ENCODE data around the gene SNX2.

The SNX2 gene

DNA sequence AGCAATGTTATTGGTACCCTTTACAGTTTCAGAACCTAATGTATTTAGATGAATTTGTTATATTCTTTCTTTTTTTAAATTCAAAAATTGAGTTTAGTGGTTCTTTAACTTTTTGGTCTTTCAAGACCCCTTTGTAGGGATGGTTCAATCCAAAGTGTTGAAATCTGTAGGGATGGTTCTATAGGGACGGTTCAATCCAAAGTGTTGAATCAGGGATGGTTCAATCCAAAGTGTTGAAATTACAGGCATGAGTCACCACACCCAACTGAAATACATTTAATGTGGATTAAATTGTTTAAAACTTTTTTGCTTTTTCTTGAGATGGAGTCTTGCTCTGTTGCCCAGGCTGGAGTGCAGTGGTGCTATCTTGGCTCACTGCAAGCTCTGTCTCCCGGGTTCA lies 30.6 kb downstream of the SNX2 start:
- DNase-seq (ENCODE audit: low read depth), result peak; percentile 53
- TF ChIP-seq, protein P1, sequence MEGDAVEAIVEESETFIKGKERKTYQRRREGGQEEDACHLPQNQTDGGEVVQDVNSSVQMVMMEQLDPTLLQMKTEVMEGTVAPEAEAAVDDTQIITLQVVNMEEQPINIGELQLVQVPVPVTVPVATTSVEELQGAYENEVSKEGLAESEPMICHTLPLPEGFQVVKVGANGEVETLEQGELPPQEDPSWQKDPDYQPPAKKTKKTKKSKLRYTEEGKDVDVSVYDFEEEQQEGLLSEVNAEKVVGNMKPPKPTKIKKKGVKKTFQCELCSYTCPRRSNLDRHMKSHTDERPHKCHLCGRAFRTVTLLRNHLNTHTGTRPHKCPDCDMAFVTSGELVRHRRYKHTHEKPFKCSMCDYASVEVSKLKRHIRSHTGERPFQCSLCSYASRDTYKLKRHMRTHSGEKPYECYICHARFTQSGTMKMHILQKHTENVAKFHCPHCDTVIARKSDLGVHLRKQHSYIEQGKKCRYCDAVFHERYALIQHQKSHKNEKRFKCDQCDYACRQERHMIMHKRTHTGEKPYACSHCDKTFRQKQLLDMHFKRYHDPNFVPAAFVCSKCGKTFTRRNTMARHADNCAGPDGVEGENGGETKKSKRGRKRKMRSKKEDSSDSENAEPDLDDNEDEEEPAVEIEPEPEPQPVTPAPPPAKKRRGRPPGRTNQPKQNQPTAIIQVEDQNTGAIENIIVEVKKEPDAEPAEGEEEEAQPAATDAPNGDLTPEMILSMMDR (conservative IDR thresholded peaks at IDR 0.05; ENCODE audit: low read length), result no peak
- H3K4me3 ChIP-seq (ENCODE audit: low read length), result no peak overlapping the region

DNA sequence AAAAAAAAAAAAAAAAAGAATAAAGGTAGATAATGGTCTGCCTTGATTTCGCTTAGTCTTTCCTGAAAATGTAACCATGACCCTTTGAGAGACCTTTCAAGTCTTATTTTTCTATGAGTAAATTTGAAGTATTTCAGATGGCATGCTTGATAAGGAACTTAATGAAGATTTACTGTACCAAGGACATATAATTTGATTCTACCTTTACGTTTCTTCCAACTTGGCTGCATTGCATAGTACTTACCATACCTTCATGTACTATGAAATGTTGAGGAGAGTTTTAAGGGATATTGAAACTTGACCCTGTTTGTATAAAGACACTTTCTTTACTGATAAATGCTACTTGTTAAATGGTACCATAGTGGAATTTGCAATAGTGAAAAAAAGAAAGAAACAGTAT lies 35.5 kb downstream of the SNX2 start:
- TF ChIP-seq, protein P1 (conservative IDR thresholded peaks at IDR 0.05; ENCODE audit: low read length), result no peak
- DNase-seq (ENCODE audit: low read depth), result no peak

DNA sequence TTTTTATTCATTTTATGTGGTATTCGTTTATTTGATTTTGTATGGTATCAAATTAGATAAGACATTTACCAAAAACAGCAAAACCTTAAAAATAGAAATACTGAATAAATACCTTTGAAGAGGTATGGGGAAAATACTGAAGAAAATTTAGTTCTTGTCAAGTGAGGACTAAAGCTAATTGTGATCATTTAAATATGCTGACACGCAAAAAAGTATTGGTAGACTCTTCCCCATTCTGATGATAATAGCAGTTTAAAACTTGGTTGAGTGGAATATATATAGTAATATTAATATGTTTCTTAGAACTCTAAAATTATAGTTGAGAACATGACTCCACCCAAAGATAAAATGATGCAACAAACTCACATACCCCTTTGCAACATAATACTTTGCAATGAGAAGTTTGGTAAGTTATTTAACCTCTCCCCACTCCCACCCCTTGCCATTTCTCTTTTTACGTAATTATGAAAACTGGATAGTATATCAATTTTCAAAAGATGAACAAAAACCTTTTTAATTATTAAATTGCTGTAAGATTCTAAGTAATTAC lies 40.4 kb downstream of the SNX2 start:
- H3K4me3 ChIP-seq (ENCODE audit: low read length), result no peak overlapping the region
- no peak for DNase-seq (ENCODE audit: low read depth)
- TF ChIP-seq, protein P1 (conservative IDR thresholded peaks at IDR 0.05; ENCODE audit: low read length), result no peak

More for the DNA sequence above, 35.5 kb downstream of the SNX2 start:
- H3K4me3 ChIP-seq (ENCODE audit: low read length), result no peak overlapping the region

DNA sequence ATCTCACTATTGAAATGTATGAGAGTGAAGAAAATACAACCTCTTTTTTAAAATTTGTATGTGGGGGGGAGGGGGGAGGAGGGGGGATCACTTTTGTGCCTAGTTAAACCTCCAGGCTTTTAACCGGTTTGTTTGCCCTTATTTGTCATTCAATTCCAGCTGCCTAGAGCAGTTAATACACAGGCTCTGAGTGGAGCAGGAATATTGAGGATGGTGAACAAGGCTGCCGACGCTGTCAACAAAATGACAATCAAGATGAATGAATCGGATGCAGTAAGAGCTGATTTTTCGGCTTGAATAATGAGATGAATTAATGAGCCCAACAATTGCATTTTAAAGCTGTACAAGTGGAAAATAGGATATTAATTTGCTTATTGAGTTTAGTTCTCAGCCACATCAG lies 41.9 kb downstream of the SNX2 start:
- DNase-seq (ENCODE audit: low read depth), result no peak
- TF ChIP-seq, protein P1 (conservative IDR thresholded peaks at IDR 0.05; ENCODE audit: low read length), result no peak
- no peak overlapping the region for H3K4me3 ChIP-seq (ENCODE audit: low read length)

DNA sequence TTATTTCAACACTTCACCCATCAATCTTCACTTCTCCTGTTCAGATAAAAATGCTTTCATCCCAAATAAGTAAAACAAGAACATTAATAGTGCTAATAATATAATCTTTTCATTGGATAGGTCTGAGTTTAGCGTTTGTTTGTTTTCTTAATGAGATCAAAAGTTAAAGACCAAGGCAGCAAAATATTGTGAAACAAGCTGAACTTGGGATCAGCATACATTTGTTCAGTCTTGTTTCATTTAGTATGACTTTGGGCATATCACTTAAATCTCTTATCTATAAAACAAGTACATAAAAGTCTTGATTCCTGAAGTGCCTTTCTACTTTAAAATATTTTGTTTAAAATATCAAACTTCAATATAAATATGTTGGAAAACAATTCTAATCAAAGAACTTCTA lies 57.1 kb downstream of the SNX2 start:
- DNase-seq (ENCODE audit: low read depth), result no peak
- TF ChIP-seq, protein P1 (conservative IDR thresholded peaks at IDR 0.05; ENCODE audit: low read length), result no peak
- H3K4me3 ChIP-seq (ENCODE audit: low read length), result no peak overlapping the region

DNA sequence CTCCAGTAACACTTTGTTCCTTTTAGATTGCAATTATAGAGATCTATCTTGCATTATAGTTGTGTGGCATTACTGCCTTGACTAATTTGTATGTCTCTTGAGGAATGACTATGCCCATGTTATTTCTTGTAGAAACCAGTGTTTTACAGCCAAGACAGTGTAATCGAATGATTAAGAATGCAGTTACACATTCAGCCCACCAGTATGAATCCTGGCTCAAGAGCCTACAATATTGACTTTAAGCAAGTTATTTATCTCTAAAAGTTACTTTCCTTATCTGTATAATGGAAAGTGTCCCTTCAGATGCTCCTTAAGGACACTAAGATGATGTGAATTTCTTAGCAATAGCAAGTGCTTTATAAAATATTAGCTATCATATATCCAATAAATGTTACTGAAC lies 60.8 kb downstream of the SNX2 start:
- DNase-seq (ENCODE audit: low read depth), result no peak
- TF ChIP-seq, protein P1 (conservative IDR thresholded peaks at IDR 0.05; ENCODE audit: low read length), result peak; percentile 23; the same call in 1 of the 2 replicates
- H3K4me3 ChIP-seq (ENCODE audit: low read length), result no peak overlapping the region

DNA sequence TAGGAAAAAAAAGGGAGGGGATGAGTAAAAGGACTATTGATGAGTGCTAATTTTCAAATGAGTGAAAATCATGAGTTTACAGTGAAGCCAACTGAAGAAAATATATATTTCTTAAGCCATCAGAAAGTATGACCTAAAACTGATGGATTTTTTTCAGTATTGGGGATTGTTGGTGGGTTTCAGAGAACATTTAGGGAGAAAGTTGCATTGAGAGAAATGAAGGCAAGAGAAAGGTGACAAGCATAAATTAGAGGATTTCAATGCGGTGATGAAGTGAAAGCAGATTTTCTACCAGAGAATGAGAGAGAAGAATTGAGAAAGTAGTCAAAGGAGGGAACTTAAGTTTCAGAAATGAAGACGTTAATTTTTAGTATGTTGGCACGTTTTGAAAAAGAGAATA lies 62.1 kb downstream of the SNX2 start:
- H3K4me3 ChIP-seq (ENCODE audit: low read length), result no peak overlapping the region
- no peak for DNase-seq (ENCODE audit: low read depth)
- TF ChIP-seq, protein P1 (conservative IDR thresholded peaks at IDR 0.05; ENCODE audit: low read length), result no peak

All from AG10803 (cell line).